Keratinocyte (primary cell): ENCODE measurements around the gene RBMS3. TPM values are rescaled to one million over a fixed set of nuclear protein-coding genes. Genes with fewer than 3 reads are reported as not detected.

Source experiments
- DNase-seq: peaks from one replicate; pipeline ENCODE4 v3.0.0-alpha.2; 2011; ENCODE audit warnings: low read depth, missing footprints, low spot score
- FAIRE-seq: peaks from 2 replicates; lab custom pipeline; 2011; peaks lifted over from hg19 to GRCh38; lab: Jason Lieb, UNC
- H2AFZ ChIP-seq: 2 replicates; pipeline ENCODE4 v1.6.0; 2012; ENCODE audit warnings: low read length, control low read depth, inconsistent platforms; ENCODE audit not compliant: control insufficient read depth
- H3K27ac ChIP-seq: 2 replicates; pipeline ENCODE4 v1.5.1; 2011; ENCODE audit warnings: low read length; ENCODE audit not compliant: control insufficient read depth, insufficient read depth
- H3K27me3 ChIP-seq: 3 replicates; pipeline ENCODE4 v1.6.0; 2011; ENCODE audit warnings: low read length; ENCODE audit not compliant: control insufficient read depth, insufficient read depth; ENCODE audit errors: extremely low read depth
- H3K36me3 ChIP-seq, 2 experiments: 2 replicates in 1 of 2; 3 replicates in 1 of 2; pipeline ENCODE4 v1.5.1; 2011; ENCODE audit warnings: low read length in 2 of 2, mild to moderate bottlenecking in 1 of 2; ENCODE audit not compliant: control insufficient read depth in 2 of 2, insufficient read depth in 2 of 2; ENCODE audit errors: extremely low read depth in 1 of 2
- H3K4me1 ChIP-seq: 3 replicates; pipeline ENCODE4 v1.5.1; 2011; ENCODE audit warnings: low read length; ENCODE audit not compliant: control insufficient read depth, insufficient read depth; ENCODE audit errors: extremely low read depth
- H3K4me2 ChIP-seq: 3 replicates; pipeline ENCODE4 v1.6.0; 2011; ENCODE audit warnings: low read depth, low read length; ENCODE audit not compliant: control insufficient read depth, insufficient read depth; ENCODE audit errors: extremely low read depth
- H3K4me3 ChIP-seq, 3 experiments: fragments of 200-600 bp in 1 of 3; sonication (generic) in 1 of 3; 2 replicates in 2 of 3; 3 replicates in 1 of 3; pipeline ENCODE4 v1.5.1; 2011 to 2016; ENCODE audit warnings: low read length in 3 of 3, mild to moderate bottlenecking in 3 of 3, control low read depth in 2 of 3, inconsistent platforms in 1 of 3, low read depth in 1 of 3, mixed read lengths in 1 of 3, mixed run types in 1 of 3, moderate library complexity in 1 of 3; ENCODE audit not compliant: control insufficient read depth in 2 of 3, insufficient read depth in 2 of 3; ENCODE audit errors: extremely low read depth in 1 of 3
- H3K79me2 ChIP-seq: 2 replicates; pipeline ENCODE4 v1.6.0; 2012; ENCODE audit warnings: low read length; ENCODE audit not compliant: control insufficient read depth, insufficient read depth
- H3K9ac ChIP-seq: 3 replicates; pipeline ENCODE4 v1.6.0; 2011; ENCODE audit warnings: low read length; ENCODE audit not compliant: control insufficient read depth, insufficient read depth; ENCODE audit errors: extremely low read depth
- H3K9me1 ChIP-seq: 3 replicates; pipeline ENCODE4 v1.6.0; 2011; ENCODE audit warnings: low read length; ENCODE audit not compliant: control insufficient read depth, insufficient read depth; ENCODE audit errors: extremely low read depth
- H3K9me3 ChIP-seq: 2 replicates; pipeline ENCODE4 v1.5.1; 2012; ENCODE audit warnings: low read depth, low read length; ENCODE audit not compliant: control insufficient read depth
- H4K20me1 ChIP-seq: 3 replicates; pipeline ENCODE4 v1.6.0; 2011; ENCODE audit warnings: low read length; ENCODE audit not compliant: control insufficient read depth, insufficient read depth; ENCODE audit errors: extremely low read depth
- EZH2 ChIP-seq: IDR thresholded peaks from one replicate; pipeline ENCODE4 v1.6.1; 2012; ENCODE audit warnings: inconsistent platforms, mild to moderate bottlenecking, low read length, moderate library complexity
- dilution Hi-C: fragments of 300-500 bp; cut with MboI; formaldehyde crosslinking; loops from one replicate; pipeline ENCODE4 v1.7.0; 2020; ENCODE audit warnings: low sequenced_read_pairs; ENCODE audit not compliant: extremely low pct_ligation_motif_present
- polyA plus RNA-seq, 5 experiments: library from polyadenylated mRNA; depleted of rRNA in 3 of 5; stranded (reverse) in 3 of 5; stranded (forward) in 1 of 5; unstranded in 1 of 5; fragments of >200 nt; gene quantifications; 1 replicate in 1 of 5; 2 replicates in 3 of 5; 3 replicates in 1 of 5; pipeline versions ENCODE4 v1.2.1 to v1.2.3, GENCODE V29; 2011 to 2012; ENCODE audit warnings: missing spikeins in 2 of 5, low read depth in 1 of 5, low replicate concordance in 1 of 5
- TF ChIP-seq, protein P1 (sequence below), 3 experiments: IDR thresholded peaks in 1 of 3; conservative IDR thresholded peaks in 1 of 3; optimal IDR thresholded peaks in 1 of 3; 2 replicates in 2 of 3; 3 replicates in 1 of 3; pipeline versions ENCODE3 to v1.5.1; 2011; ENCODE audit warnings: low read length in 3 of 3, mild to moderate bottlenecking in 3 of 3, moderate library complexity in 2 of 3, control low read depth in 1 of 3, inconsistent platforms in 1 of 3; ENCODE audit not compliant: insufficient read depth in 2 of 3; ENCODE audit errors: extremely low read depth in 1 of 3

The RBMS3 gene
- polyA plus RNA-seq, 1 donor (not counting 4 experiments of a cell fraction or from before 2014, with no cell fraction given): 2.3 TPM

DNA sequence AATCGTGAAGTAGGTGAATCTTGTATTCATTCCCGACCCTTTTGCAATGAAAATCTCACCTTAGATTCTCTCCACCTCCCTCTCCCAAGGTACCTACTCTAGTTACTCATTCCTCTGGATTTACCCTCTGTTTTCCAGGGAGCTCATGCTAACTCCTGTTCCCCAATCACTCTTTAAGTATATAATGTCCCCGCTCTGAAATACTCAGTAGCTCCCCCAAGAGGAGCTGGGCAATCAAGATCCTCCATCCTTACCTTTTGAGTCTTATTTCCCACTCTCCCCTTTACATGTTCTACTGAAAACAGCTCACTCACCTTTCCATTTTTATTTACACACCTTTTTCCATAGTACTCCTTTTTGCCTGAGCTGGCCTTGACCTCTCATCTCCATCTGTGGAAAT, 599.9 kb downstream of the RBMS3 start:
- FAIRE-seq (no peak), DNase-seq (no peak)
- H3K9me3 ChIP-seq: no peaks in the 10 kb centered on the region
- no peaks in the 10 kb centered on the region for H3K79me2 ChIP-seq
- dilution Hi-C loops: no loop called here
- no peak overlapping the region for H3K4me3 ChIP-seq
- no peak overlapping the region for H3K27ac ChIP-seq
- no peaks in the 10 kb centered on the region for H3K27me3 ChIP-seq
- H2AFZ ChIP-seq: no peak overlapping the region
- no peaks in the 10 kb centered on the region for H4K20me1 ChIP-seq
- no peaks in the 10 kb centered on the region for H3K36me3 ChIP-seq
- no peak overlapping the region for H3K4me2 ChIP-seq
- TF ChIP-seq EZH2: no peak
- TF ChIP-seq, protein P1, sequence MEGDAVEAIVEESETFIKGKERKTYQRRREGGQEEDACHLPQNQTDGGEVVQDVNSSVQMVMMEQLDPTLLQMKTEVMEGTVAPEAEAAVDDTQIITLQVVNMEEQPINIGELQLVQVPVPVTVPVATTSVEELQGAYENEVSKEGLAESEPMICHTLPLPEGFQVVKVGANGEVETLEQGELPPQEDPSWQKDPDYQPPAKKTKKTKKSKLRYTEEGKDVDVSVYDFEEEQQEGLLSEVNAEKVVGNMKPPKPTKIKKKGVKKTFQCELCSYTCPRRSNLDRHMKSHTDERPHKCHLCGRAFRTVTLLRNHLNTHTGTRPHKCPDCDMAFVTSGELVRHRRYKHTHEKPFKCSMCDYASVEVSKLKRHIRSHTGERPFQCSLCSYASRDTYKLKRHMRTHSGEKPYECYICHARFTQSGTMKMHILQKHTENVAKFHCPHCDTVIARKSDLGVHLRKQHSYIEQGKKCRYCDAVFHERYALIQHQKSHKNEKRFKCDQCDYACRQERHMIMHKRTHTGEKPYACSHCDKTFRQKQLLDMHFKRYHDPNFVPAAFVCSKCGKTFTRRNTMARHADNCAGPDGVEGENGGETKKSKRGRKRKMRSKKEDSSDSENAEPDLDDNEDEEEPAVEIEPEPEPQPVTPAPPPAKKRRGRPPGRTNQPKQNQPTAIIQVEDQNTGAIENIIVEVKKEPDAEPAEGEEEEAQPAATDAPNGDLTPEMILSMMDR (optimal IDR thresholded peaks at IDR 0.05 in 1 of 3, IDR thresholded peaks at IDR 0.05 in 1 of 3, conservative IDR thresholded peaks at IDR 0.05 in 1 of 3; ENCODE audit: extremely low read depth in 1 of 3, insufficient read depth in 2 of 3, low read length in 3 of 3): no peak
- H3K9me1 ChIP-seq: no peaks in the 10 kb centered on the region
- H3K9ac ChIP-seq: no peak overlapping the region
- H3K4me1 ChIP-seq: no peaks in the 10 kb centered on the region

DNA sequence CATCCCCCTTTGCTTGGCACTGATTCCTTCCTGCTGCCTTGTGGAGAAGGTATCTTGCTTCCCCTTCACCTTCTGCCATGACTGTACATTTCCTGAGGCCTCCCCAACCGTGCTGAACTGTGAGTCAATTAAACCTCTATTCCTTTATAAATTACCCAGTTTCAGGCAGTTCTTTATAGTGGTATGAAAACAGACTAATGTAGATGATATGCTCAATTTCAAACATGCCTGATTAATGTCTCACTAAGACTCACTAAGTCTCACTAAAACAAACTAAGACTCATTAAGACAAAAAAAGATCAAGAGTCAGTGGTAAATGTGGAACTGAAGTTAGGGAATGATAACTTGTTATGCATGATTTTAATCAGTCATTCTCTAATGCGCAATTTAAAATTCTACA, 606.6 kb downstream of the RBMS3 start:
- Histone ChIP-seq H3K9me1 (no peaks in the 10 kb centered on the region), H3K36me3 (no peaks in the 10 kb centered on the region), H3K27me3 (no peaks in the 10 kb centered on the region), H3K4me1 (no peaks in the 10 kb centered on the region), H3K4me2 (no peak overlapping the region), H3K27ac (no peak overlapping the region), H3K4me3 (no peak overlapping the region), H2AFZ (no peak overlapping the region), H3K9ac (no peak overlapping the region), H3K9me3 (no peaks in the 10 kb centered on the region), H3K79me2 (no peaks in the 10 kb centered on the region), H4K20me1 (no peaks in the 10 kb centered on the region)
- FAIRE-seq (no peak), DNase-seq (no peak)
- dilution Hi-C loops: no loop called here
- no peak for TF ChIP-seq EZH2
- TF ChIP-seq, protein P1 (optimal IDR thresholded peaks at IDR 0.05 in 1 of 3, IDR thresholded peaks at IDR 0.05 in 1 of 3, conservative IDR thresholded peaks at IDR 0.05 in 1 of 3; ENCODE audit: extremely low read depth in 1 of 3, insufficient read depth in 2 of 3, low read length in 3 of 3): no peak
